GM12878 (cell line): ENCODE measurements around the gene PALLD. TPM values are rescaled to one million over a fixed set of nuclear protein-coding genes. Genes with fewer than 3 reads are reported as not detected.

Experiments
- ATAC-seq: fragments of 200-7000 bp; cut with Tn5 transposase; 3 replicates; pipeline ENCODE4 v1.9.1; 2020; ENCODE audit warnings: mild to moderate bottlenecking, moderate library complexity
- BruUV-seq: library from RNA; stranded (reverse); fragments of 400-500 nt; replicated peaks from 2 replicates; lab custom pipeline; 2021; lab: Mats Ljungman, UMichigan
- CTCF ChIA-PET: fragments of 300-600 bp; sonication (Branson Sonifier 250); formaldehyde crosslinking; extraction: SDS; loops from one replicate; lab custom pipeline; 2021; ENCODE audit warnings: inconsistent platforms; lab: Yijun Ruan, JAX
- POLR2A ChIA-PET: fragments of 350-600 bp; formaldehyde crosslinking; extraction: SDS; loops from one replicate; lab custom pipeline; 2021; ENCODE audit warnings: inconsistent platforms; lab: Charles Lee
- RAD21 ChIA-PET: fragments of 300-600 bp; sonication (Branson Sonifier 250); formaldehyde crosslinking; loops from one replicate; lab custom pipeline; 2023; ENCODE audit warnings: antibody characterized with exemption; ENCODE audit not compliant: unreplicated experiment; lab: Charles Lee
- SMC1A ChIA-PET: fragments of 300-600 bp; sonication (Branson Sonifier 250); formaldehyde crosslinking; loops from one replicate; lab custom pipeline; 2023; ENCODE audit not compliant: unreplicated experiment, uncharacterized antibody; lab: Charles Lee
- DNase-seq: peaks from one replicate; pipeline ENCODE4 v3.0.0-alpha.2; 2011; ENCODE audit warnings: low read depth, low spot score
- FAIRE-seq: peaks from 3 replicates; lab custom pipeline; 2011; peaks lifted over from hg19 to GRCh38; lab: Jason Lieb, UNC
- H2AFZ ChIP-seq: 2 replicates; pipeline ENCODE4 v1.6.0; 2011; ENCODE audit warnings: low read depth, low read length, control low read depth; ENCODE audit not compliant: control insufficient read depth
- H3K27ac ChIP-seq: 2 replicates; pipeline ENCODE4 v1.5.1; 2011; ENCODE audit warnings: control low read depth; ENCODE audit not compliant: control insufficient read depth, insufficient read depth
- H3K27me3 ChIP-seq, 2 experiments: replicated peaks in 1 of 2; 2 replicates each; pipeline versions ENCODE4 v1.6.0 to v1.6.1; 2011; ENCODE audit warnings: low read length in 1 of 2; ENCODE audit not compliant: control insufficient read depth in 2 of 2, insufficient read depth in 2 of 2
- H3K36me3 ChIP-seq, 2 experiments: 2 replicates each; pipeline ENCODE4 v1.5.1; 2011; ENCODE audit warnings: low read length in 1 of 2; ENCODE audit not compliant: control insufficient read depth in 2 of 2, insufficient read depth in 2 of 2
- H3K4me1 ChIP-seq: 2 replicates; pipeline ENCODE4 v1.6.1; 2011; ENCODE audit warnings: mild to moderate bottlenecking, low read length, moderate library complexity, mixed read lengths; ENCODE audit not compliant: control insufficient read depth, insufficient read depth
- H3K4me2 ChIP-seq: 2 replicates; pipeline ENCODE4 v1.6.0; 2011; ENCODE audit warnings: control low read depth; ENCODE audit not compliant: control insufficient read depth, insufficient read depth
- H3K4me3 ChIP-seq: fragments of 200-600 bp; sonication (generic); 2 replicates; pipeline ENCODE4 v1.5.1; 2016
- H3K79me2 ChIP-seq: 2 replicates; pipeline ENCODE4 v1.6.0; 2011; ENCODE audit warnings: low read length; ENCODE audit not compliant: control insufficient read depth, insufficient read depth
- H3K9ac ChIP-seq: 2 replicates; pipeline ENCODE4 v1.8.0; 2011; ENCODE audit warnings: low read length, control low read depth, mixed read lengths; ENCODE audit not compliant: control insufficient read depth, insufficient read depth
- H3K9me3 ChIP-seq: replicated peaks from 3 replicates; pipeline ENCODE4 v1.5.1; 2011; ENCODE audit warnings: mild to moderate bottlenecking, low read length; ENCODE audit not compliant: control insufficient read depth, insufficient read depth
- H4K20me1 ChIP-seq: 2 replicates; pipeline ENCODE4 v1.6.0; 2011; ENCODE audit not compliant: control insufficient read depth, insufficient read depth
- CEBPB ChIP-seq, 2 experiments: fragments of 150-350 bp in 1 of 2; IDR thresholded peaks; 2 replicates each; pipeline ENCODE4 v1.6.1; 2012 to 2014; ENCODE audit warnings: low read depth in 2 of 2, low read length in 2 of 2, borderline replicate concordance in 1 of 2, inconsistent platforms in 1 of 2
- CHD2 ChIP-seq: IDR thresholded peaks from 2 replicates; pipeline ENCODE4 v1.6.1; 2011; ENCODE audit warnings: low read depth, low read length, improper control_type of control experiment, borderline replicate concordance
- GABPA ChIP-seq: IDR thresholded peaks from 2 replicates; pipeline ENCODE4 v1.6.1; 2014; ENCODE audit warnings: antibody characterized with exemption, low read depth, mild to moderate bottlenecking, inconsistent platforms
- HDAC6 ChIP-seq: fragments of 200-600 bp; sonication (generic); IDR thresholded peaks from one replicate; pipeline ENCODE4 v1.8.0; 2017; ENCODE audit warnings: antibody characterized with exemption; ENCODE audit not compliant: unreplicated experiment
- HSF1 ChIP-seq: fragments of 150-350 bp; IDR thresholded peaks from 2 replicates; pipeline ENCODE4 v1.6.1; 2014; ENCODE audit warnings: mild to moderate bottlenecking, low read depth, low read length
- JUNB ChIP-seq: IDR thresholded peaks from 2 replicates; pipeline ENCODE4 v1.6.1; 2016; ENCODE audit warnings: antibody characterized with exemption, mild to moderate bottlenecking
- KLF5 ChIP-seq: fragments of 450-650 bp; IDR thresholded peaks from 2 replicates; pipeline ENCODE4 v1.6.1; 2014; ENCODE audit warnings: mild to moderate bottlenecking; ENCODE audit not compliant: partially characterized antibody
- MLLT1 ChIP-seq: fragments of 450-650 bp; IDR thresholded peaks from 2 replicates; pipeline ENCODE4 v1.6.1; 2016; ENCODE audit warnings: mild to moderate bottlenecking
- MTA3 ChIP-seq: IDR thresholded peaks from 2 replicates; pipeline ENCODE4 v1.6.1; 2012; ENCODE audit warnings: low read length, inconsistent platforms, borderline replicate concordance
- NFYA ChIP-seq: IDR thresholded peaks from 2 replicates; pipeline ENCODE4 v1.6.1; 2011; ENCODE audit warnings: low read depth, mild to moderate bottlenecking, low read length, improper control_type of control experiment, borderline replicate concordance
- NRF1 ChIP-seq: conservative IDR thresholded peaks from 2 replicates; pipeline ENCODE4 v1.6.1; 2011; ENCODE audit warnings: mild to moderate bottlenecking, low read depth, low read length, improper control_type of control experiment
- PKNOX1 ChIP-seq: fragments of 450-650 bp; IDR thresholded peaks from 2 replicates; pipeline ENCODE4 v1.6.1; 2016; ENCODE audit warnings: mild to moderate bottlenecking
- POLR2A ChIP-seq: IDR thresholded peaks from 2 replicates; pipeline ENCODE4 v1.6.1; 2011; ENCODE audit warnings: low read depth, mild to moderate bottlenecking, low read length
- POLR2AphosphoS5 ChIP-seq: IDR thresholded peaks from 2 replicates; pipeline ENCODE4 v1.6.1; 2011; ENCODE audit warnings: mild to moderate bottlenecking, low read length, inconsistent platforms
- POU2F2 ChIP-seq: IDR thresholded peaks from 3 replicates; pipeline ENCODE4 v1.6.1; 2011; ENCODE audit warnings: low read depth, mild to moderate bottlenecking, low read length, borderline replicate concordance
- SP1 ChIP-seq: IDR thresholded peaks from one replicate; pipeline ENCODE4 v1.6.1; 2011; ENCODE audit warnings: low read depth, low read length
- ZNF592 ChIP-seq: fragments of 450-650 bp; IDR thresholded peaks from 2 replicates; pipeline ENCODE4 v1.6.1; 2017; ENCODE audit warnings: mild to moderate bottlenecking, moderate library complexity
- ZNF622 ChIP-seq: fragments of 450-650 bp; IDR thresholded peaks from 2 replicates; pipeline ENCODE4 v1.6.1; 2017; ENCODE audit warnings: mild to moderate bottlenecking, inconsistent platforms
- WGBS: methylation state at CpG from one replicate; pipeline ENCODE4 v1.1.6; 2016; ENCODE audit warnings: low lambda C conversion rate; ENCODE audit not compliant: insufficient replicate concordance, insufficient coverage; ENCODE audit errors: missing lambda C conversion rate; 5-methylcytosine and 5-hydroxymethylcytosine counted together
- in situ Hi-C: fragments of 300-500 bp; cut with MboI; formaldehyde crosslinking; loops from 9 replicates; pipeline ENCODE4 v1.14.3; 2018; ENCODE audit warnings: mixed read lengths
- intact Hi-C: fragments of 100-400 bp; cut with micrococcal nuclease; formaldehyde crosslinking; loops from one replicate; pipeline ENCODE4 v1.14.2; 2022; ENCODE audit not compliant: unreplicated experiment
- polyA plus RNA-seq, 11 experiments: library from polyadenylated mRNA; depleted of rRNA in 4 of 11; unstranded in 6 of 11; stranded (reverse) in 5 of 11; fragments of >200 nt; fragmentation: Nextera tagmentation in 4 of 11; fragmentation: Illumina TruSeq in 1 of 11; extraction: Ambion mirVana in 4 of 11; extraction: Trizol in 1 of 11; gene quantifications; 1 replicate in 1 of 11; 2 replicates in 10 of 11; pipeline versions ENCODE4 v1.2.1 to v1.2.3, GENCODE V29; 2011 to 2016; ENCODE audit warnings: inconsistent platforms in 2 of 11, missing spikeins in 2 of 11, low read depth in 1 of 11
- total RNA-seq, 4 experiments: library from RNA; depleted of rRNA in 3 of 4; stranded (reverse); fragments of >200 nt in 3 of 4; fragmentation: Illumina TruSeq in 1 of 4; extraction: Trizol in 1 of 4; gene quantifications; 2 replicates each; pipeline versions ENCODE4 v1.2.1 to v1.2.3, GENCODE V29; 2013 to 2021

PALLD gene
- total and polyA plus RNA-seq, 10 of the 15 experiments (the other 5 are each of a cell fraction or from before 2014, with no cell fraction given): 1.0 to 7.7 (median 1.7) TPM

- CTCF ChIA-PET: no interaction called here
- Histone ChIP-seq H3K4me1 (peaks cover 8% of the 10 kb centered on the region), H3K4me2 (no peak overlapping the region), H4K20me1 (no peaks in the 10 kb centered on the region), H3K27ac (no peak overlapping the region), H3K36me3 (no peaks in the 10 kb centered on the region), H3K4me3 (no peak overlapping the region), H3K27me3 (no peaks in the 10 kb centered on the region), H3K79me2 (no peaks in the 10 kb centered on the region), H3K9me3 (no peaks in the 10 kb centered on the region), H2AFZ (no peak overlapping the region), H3K9ac (no peak overlapping the region)
- SMC1A ChIA-PET: interaction anchor here (5.7 kb wide), 1 partner anchor 11 kb away, joined by 53 read pairs; no protein-coding TSS in a partner anchor
- intact Hi-C loops (loop anchor here (5.0 kb wide), 1 partner anchor 128 kb away; no protein-coding TSS in a partner anchor), in situ Hi-C loops (no loop called here)
- POLR2A ChIA-PET: interaction anchor here (1.3 kb wide), 1 partner anchor 17 kb away, joined by 3 read pairs; no protein-coding TSS in a partner anchor
- DNase-seq (no peak), ATAC-seq (no peak), FAIRE-seq (no peak)
- BruUV-seq: no TSS peak
- RAD21 ChIA-PET: interaction anchor here (1.6 kb wide), 1 partner anchor 16 kb away, joined by 4 read pairs; no protein-coding TSS in a partner anchor
- WGBS: 77% methylated on average over 3 of the region's 3 CpGs
- TF ChIP-seq POU2F2: no peak
- TF ChIP-seq NFYA: no peak
- TF ChIP-seq JUNB: no peak
- TF ChIP-seq NRF1: no peak
- no peak for TF ChIP-seq HSF1
- TF ChIP-seq GABPA: no peak
- TF ChIP-seq HDAC6: no peak
- no peak for TF ChIP-seq POLR2AphosphoS5
- TF ChIP-seq SP1: no peak
- TF ChIP-seq ZNF592: no peak
- no peak for TF ChIP-seq KLF5
- TF ChIP-seq CHD2: no peak
- TF ChIP-seq MTA3: no peak
- TF ChIP-seq MLLT1: no peak
- TF ChIP-seq POLR2A: no peak
- TF ChIP-seq CEBPB (IDR thresholded peaks at IDR 0.05; ENCODE audit: borderline replicate concordance in 1 of 2, low read depth in 2 of 2, low read length in 2 of 2): no peak
- TF ChIP-seq PKNOX1: no peak
- TF ChIP-seq ZNF622: no peak
Observed at GRCh38 chr4:168849997-168850396, 353.1 kb downstream of the PALLD start.
